ENCODE measurements around the gene HOXA5. TPM values are rescaled to one million over a fixed set of nuclear protein-coding genes. Genes with fewer than 3 reads are reported as not detected.

The HOXA5 gene
- not detected for total RNA-seq (ENCODE audit: unreplicated experiment)
- long read RNA-seq: 0 reads

DNA sequence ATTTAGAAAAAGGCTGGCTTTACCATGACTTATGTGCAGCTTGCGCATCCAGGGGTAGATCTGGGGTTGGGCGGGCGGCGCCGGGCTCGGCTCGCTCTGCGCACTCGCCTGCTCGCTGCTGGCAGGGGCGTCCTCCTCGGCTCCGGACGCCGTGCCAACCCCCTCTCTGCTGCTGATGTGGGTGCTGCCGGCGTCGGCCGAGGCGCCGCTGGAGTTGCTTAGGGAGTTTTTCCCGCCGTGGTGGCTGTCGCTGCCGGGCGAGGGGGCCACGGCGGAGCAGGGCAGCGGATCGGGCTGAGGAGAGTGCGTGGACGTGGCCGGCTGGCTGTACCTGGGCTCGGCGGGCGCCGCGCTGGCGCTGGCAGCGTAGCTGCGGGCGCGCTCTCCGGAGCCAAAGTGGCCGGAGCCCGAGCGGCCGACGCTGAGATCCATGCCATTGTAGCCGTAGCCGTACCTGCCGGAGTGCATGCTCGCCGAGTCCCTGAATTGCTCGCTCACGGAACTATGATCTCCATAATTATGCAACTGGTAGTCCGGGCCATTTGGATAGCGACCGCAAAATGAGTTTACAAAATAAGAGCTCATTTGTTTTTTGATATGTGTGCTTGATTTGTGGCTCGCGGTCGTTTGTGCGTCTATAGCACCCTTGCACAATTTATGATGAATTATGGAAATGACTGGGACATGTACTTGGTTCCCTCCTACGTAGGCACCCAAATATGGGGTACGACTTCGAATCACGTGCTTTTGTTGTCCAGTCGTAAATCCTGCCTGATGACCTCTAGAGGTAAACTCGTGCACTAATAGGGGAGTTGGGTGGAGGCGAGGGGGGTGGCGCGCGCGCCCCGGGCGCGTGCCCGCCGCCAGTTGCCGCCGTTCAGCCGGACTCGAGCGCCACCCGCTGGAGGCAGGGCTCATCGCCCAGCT, at the start of gene HOXA5:
HOXA5 (minus strand) TSS at position 659 of the 927 bp plus-strand sequence; CDS start at position 585, 74 bp downstream.
- Mint-ChIP-seq H3K36me3 (ENCODE audit: unreplicated experiment) (peaks cover 17% of the 10 kb centered on the region), H3K27ac (ENCODE audit: unreplicated experiment) (no peak within 1 kb of the TSS), H3K27me3 (ENCODE audit: unreplicated experiment) (peaks cover 47% of the 10 kb centered on the region), H3K4me3 (ENCODE audit: unreplicated experiment) (peak within 1 kb of the TSS; percentile 83), H3K4me1 (ENCODE audit: low read depth, unreplicated experiment) (no peaks in the 10 kb centered on the region), H3K9me3 (ENCODE audit: unreplicated experiment) (peaks cover 5% of the 10 kb centered on the region)
- peak; percentile 70 for DNase-seq
- TF ChIP-seq, protein P1, sequence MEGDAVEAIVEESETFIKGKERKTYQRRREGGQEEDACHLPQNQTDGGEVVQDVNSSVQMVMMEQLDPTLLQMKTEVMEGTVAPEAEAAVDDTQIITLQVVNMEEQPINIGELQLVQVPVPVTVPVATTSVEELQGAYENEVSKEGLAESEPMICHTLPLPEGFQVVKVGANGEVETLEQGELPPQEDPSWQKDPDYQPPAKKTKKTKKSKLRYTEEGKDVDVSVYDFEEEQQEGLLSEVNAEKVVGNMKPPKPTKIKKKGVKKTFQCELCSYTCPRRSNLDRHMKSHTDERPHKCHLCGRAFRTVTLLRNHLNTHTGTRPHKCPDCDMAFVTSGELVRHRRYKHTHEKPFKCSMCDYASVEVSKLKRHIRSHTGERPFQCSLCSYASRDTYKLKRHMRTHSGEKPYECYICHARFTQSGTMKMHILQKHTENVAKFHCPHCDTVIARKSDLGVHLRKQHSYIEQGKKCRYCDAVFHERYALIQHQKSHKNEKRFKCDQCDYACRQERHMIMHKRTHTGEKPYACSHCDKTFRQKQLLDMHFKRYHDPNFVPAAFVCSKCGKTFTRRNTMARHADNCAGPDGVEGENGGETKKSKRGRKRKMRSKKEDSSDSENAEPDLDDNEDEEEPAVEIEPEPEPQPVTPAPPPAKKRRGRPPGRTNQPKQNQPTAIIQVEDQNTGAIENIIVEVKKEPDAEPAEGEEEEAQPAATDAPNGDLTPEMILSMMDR (IDR thresholded peaks at IDR 0.05; ENCODE audit: partially characterized antibody, unreplicated experiment): peak; percentile 78

DNA sequence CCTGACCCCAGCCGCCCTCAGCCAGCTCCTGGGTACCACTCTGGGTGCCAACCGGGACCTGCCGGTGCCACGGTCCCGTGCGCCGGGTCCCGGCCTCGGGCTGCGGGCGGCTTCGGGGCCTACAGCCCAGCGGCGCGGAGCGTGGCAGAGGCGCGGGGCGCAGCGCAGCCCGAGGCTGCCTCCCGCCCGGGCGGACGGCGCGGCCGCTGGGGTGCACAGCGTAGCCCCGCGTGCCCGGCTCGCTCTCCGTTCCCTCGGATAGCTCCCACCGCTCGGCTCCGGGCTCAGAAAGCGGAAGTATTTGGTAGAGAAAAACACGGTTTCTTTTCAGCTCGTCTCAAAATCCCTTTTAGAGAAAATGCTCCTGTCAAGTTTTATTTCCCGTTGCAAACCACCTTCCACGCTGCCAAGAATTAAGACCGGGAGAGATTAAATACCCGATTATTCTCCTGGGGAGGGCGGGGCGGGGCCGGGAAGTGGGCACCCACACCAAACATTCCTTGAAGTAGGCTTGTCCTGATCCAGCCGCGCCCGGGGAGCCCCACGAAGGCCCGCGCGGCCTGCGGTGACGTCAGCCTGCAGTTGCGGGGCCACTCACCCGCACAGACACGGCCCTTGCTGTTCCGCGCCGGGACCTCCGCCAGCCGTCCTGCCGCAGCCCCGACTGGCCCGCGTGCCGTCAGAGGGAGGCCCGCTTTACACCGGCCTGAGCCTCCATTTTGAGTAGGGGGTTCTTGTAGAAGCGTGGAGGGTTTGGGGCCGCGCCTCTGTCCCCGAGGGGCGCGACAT, 49.3 kb upstream of the HOXA5 start:
- Mint-ChIP-seq H3K36me3 (ENCODE audit: unreplicated experiment) (peaks cover 3% of the 10 kb centered on the region), H3K4me3 (ENCODE audit: unreplicated experiment) (no peak overlapping the region), H3K4me1 (ENCODE audit: low read depth, unreplicated experiment) (peaks cover 3% of the 10 kb centered on the region)

DNA sequence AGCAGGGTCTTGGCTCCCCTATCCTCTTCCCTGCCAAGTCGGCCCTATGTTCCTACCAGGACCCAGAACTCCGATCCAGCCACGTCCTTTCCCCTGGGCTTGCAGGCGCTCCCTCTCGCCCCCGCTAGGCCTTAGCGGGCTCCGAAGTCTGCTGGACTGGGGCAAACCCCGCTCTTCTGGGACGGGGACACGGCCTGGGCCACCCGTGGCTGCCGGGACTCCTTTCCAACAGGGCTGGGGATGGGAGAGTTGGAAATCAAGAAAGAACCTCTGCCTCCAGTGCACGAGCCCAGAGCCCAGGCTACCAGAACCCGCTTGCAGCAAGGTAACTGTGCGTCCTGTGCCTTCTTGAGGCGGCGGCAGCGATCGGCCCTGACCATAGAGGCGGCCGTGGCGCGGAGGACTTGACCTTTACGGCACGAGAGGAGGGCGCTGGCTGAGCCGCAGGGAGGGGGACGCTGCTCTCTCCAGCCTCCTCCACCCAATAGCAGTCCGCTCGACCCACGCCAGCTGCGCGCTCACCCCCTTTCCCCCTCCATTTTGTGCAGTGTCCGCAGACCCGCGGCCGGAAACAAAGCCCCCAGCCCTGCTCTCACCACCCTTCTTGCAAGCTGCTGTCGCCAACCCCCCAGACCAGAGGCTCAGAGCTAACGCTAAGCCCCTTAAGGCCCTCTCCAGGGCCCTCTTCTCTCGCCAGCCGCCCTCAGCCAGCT, 48.5 kb upstream of the HOXA5 start:
- Mint-ChIP-seq H3K4me3 (ENCODE audit: unreplicated experiment) (peak overlapping the region; percentile 49), H3K9me3 (ENCODE audit: unreplicated experiment) (peaks cover 18% of the 10 kb centered on the region), H3K4me1 (ENCODE audit: low read depth, unreplicated experiment) (peaks cover 3% of the 10 kb centered on the region), H3K27ac (ENCODE audit: unreplicated experiment) (no peak overlapping the region), H3K27me3 (ENCODE audit: unreplicated experiment) (peaks cover 45% of the 10 kb centered on the region), H3K36me3 (ENCODE audit: unreplicated experiment) (peaks cover 3% of the 10 kb centered on the region)
- DNase-seq: peak; percentile 55
- TF ChIP-seq, protein P1 (IDR thresholded peaks at IDR 0.05; ENCODE audit: partially characterized antibody, unreplicated experiment): no peak

More for the DNA sequence above, 49.3 kb upstream of the HOXA5 start:
- peak; percentile 25 for DNase-seq
- no peak overlapping the region for H3K27ac Mint-ChIP-seq (ENCODE audit: unreplicated experiment)
- peaks cover 41% of the 10 kb centered on the region for H3K27me3 Mint-ChIP-seq (ENCODE audit: unreplicated experiment)
- peaks cover 14% of the 10 kb centered on the region for H3K9me3 Mint-ChIP-seq (ENCODE audit: unreplicated experiment)
- TF ChIP-seq, protein P1 (IDR thresholded peaks at IDR 0.05; ENCODE audit: partially characterized antibody, unreplicated experiment): no peak

DNA sequence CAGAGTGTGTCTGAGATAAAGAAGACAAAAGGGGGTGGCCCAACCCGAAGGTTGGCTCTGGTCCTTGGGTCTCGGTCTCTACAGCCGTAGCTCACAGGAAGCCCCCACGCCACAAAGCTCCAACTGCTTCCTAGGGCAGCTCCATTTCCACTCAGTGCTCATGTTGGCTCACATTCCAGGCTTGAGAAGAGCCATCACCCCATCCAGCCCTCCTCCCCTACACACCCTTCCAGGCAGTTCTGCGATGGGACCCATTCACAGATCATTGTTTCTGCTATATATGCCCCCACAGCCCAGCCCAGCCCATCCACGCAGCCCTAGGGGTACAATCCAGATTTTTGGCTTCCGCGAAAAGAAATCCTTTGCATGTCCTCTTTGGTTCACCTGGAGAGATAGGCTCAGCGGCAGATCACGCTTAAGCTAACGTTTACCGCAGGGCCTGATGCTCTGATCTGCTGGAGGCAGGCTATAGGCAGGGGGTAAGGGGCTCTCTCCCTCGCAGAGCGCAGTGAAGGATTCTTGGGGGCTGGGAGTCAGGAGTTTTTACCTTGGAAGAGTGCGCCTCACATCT, 47.8 kb upstream of the HOXA5 start:
- no peak overlapping the region for H3K27ac Mint-ChIP-seq (ENCODE audit: unreplicated experiment)
- H3K4me3 Mint-ChIP-seq (ENCODE audit: unreplicated experiment): no peak overlapping the region
- peaks cover 3% of the 10 kb centered on the region for H3K36me3 Mint-ChIP-seq (ENCODE audit: unreplicated experiment)
- peak; percentile 9 for DNase-seq
- peaks cover 49% of the 10 kb centered on the region for H3K27me3 Mint-ChIP-seq (ENCODE audit: unreplicated experiment)
- peaks cover 3% of the 10 kb centered on the region for H3K4me1 Mint-ChIP-seq (ENCODE audit: low read depth, unreplicated experiment)
- peaks cover 18% of the 10 kb centered on the region for H3K9me3 Mint-ChIP-seq (ENCODE audit: unreplicated experiment)
- TF ChIP-seq, protein P1 (IDR thresholded peaks at IDR 0.05; ENCODE audit: partially characterized antibody, unreplicated experiment): no peak

Measured in glutamatergic neuron (in vitro differentiated cells).